Measurements from ENCODE around the gene SPHK2.
A peak's percentile ranks its signal among the peaks of the same experiment; 100 is the strongest.

Gene SPHK2

DNA sequence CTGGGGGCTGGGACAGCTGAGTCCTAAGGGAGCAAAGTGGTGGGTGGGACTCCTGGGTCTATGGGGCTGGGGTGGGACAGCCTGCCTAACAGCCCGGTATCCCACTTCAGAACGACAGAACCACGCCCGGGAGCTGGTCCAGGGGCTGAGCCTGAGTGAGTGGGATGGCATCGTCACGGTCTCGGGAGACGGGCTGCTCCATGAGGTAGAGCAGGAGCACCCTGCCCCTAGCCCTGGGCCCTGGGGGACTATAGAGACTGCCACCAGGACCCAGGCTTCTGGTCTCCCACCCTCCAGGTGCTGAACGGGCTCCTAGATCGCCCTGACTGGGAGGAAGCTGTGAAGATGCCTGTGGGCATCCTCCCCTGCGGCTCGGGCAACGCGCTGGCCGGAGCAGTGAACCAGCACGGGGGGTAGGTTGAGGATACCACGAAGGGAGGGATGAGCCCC lies 8.6 kb downstream of the SPHK2 start:
- Histone ChIP-seq H4K20me1 (ENCODE audit: insufficient read depth) (no peaks in the 10 kb centered on the region), H2AFZ (ENCODE audit: low read depth) (no peak overlapping the region), H3K4me3 (IDR thresholded peaks at IDR 0.05; ENCODE audit: insufficient read depth, low read depth, low read length) (no peak overlapping the region), H3K4me2 (peak overlapping the region; percentile 53; the same call in 1 of the 2 replicates), H3K4me1 (ENCODE audit: low read depth, poor library complexity, severe bottlenecking) (peaks cover 43% of the 10 kb centered on the region), H3K79me2 (ENCODE audit: insufficient read depth, low read depth) (peaks cover 5% of the 10 kb centered on the region; the same call in 1 of the 2 replicates), H3K36me3 (ENCODE audit: insufficient read depth) (no peaks in the 10 kb centered on the region), H3K27ac (no peak overlapping the region), H3K27me3 (ENCODE audit: insufficient read depth, low read depth) (no peaks in the 10 kb centered on the region), H3K9ac (no peak overlapping the region)
- TF ChIP-seq, protein P1, sequence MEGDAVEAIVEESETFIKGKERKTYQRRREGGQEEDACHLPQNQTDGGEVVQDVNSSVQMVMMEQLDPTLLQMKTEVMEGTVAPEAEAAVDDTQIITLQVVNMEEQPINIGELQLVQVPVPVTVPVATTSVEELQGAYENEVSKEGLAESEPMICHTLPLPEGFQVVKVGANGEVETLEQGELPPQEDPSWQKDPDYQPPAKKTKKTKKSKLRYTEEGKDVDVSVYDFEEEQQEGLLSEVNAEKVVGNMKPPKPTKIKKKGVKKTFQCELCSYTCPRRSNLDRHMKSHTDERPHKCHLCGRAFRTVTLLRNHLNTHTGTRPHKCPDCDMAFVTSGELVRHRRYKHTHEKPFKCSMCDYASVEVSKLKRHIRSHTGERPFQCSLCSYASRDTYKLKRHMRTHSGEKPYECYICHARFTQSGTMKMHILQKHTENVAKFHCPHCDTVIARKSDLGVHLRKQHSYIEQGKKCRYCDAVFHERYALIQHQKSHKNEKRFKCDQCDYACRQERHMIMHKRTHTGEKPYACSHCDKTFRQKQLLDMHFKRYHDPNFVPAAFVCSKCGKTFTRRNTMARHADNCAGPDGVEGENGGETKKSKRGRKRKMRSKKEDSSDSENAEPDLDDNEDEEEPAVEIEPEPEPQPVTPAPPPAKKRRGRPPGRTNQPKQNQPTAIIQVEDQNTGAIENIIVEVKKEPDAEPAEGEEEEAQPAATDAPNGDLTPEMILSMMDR (conservative IDR thresholded peaks at IDR 0.05; ENCODE audit: low read depth, low read length) = no peak

DNA sequence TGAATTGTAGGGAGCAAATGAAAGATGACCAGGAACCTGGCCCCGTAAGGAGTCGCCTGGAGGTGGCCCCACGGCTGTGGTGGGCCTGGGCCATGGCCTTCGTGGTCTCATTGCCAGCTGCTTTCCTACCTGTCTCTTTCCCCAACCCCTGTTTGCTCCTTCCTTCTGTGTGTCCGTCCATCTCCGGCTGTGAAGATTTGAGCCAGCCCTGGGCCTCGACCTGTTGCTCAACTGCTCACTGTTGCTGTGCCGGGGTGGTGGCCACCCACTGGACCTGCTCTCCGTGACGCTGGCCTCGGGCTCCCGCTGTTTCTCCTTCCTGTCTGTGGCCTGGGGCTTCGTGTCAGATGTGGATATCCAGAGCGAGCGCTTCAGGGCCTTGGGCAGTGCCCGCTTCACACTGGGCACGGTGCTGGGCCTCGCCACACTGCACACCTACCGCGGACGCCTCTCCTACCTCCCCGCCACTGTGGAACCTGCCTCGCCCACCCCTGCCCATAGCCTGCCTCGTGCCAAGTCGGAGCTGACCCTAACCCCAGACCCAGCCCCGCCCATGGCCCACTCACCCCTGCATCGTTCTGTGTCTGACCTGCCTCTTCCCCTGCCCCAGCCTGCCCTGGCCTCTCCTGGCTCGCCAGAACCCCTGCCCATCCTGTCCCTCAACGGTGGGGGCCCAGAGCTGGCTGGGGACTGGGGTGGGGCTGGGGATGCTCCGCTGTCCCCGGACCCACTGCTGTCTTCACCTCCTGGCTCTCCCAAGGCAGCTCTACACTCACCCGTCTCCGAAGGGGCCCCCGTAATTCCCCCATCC lies 9.4 kb downstream of the SPHK2 start:
- Histone ChIP-seq H3K4me2 (no peak overlapping the region), H3K36me3 (ENCODE audit: insufficient read depth) (no peaks in the 10 kb centered on the region), H3K4me3 (IDR thresholded peaks at IDR 0.05; ENCODE audit: insufficient read depth, low read depth, low read length) (no peak overlapping the region), H3K27me3 (ENCODE audit: insufficient read depth, low read depth) (no peaks in the 10 kb centered on the region), H3K4me1 (ENCODE audit: low read depth, poor library complexity, severe bottlenecking) (peaks cover 44% of the 10 kb centered on the region), H3K27ac (no peak overlapping the region), H4K20me1 (ENCODE audit: insufficient read depth) (no peaks in the 10 kb centered on the region), H3K9ac (no peak overlapping the region), H2AFZ (ENCODE audit: low read depth) (no peak overlapping the region), H3K79me2 (ENCODE audit: insufficient read depth, low read depth) (peaks cover 5% of the 10 kb centered on the region; the same call in 1 of the 2 replicates)
- TF ChIP-seq, protein P1 (conservative IDR thresholded peaks at IDR 0.05; ENCODE audit: low read depth, low read length) = no peak

DNA sequence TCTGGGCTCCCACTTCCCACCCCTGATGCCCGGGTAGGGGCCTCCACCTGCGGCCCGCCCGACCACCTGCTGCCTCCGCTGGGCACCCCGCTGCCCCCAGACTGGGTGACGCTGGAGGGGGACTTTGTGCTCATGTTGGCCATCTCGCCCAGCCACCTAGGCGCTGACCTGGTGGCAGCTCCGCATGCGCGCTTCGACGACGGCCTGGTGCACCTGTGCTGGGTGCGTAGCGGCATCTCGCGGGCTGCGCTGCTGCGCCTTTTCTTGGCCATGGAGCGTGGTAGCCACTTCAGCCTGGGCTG lies 9.9 kb downstream of the SPHK2 start:
- no peak overlapping the region for H3K27ac ChIP-seq
- TF ChIP-seq, protein P1 (conservative IDR thresholded peaks at IDR 0.05; ENCODE audit: low read depth, low read length) = no peak
- H3K4me3 ChIP-seq (IDR thresholded peaks at IDR 0.05; ENCODE audit: insufficient read depth, low read depth, low read length) = no peak overlapping the region
- no peaks in the 10 kb centered on the region for H4K20me1 ChIP-seq (ENCODE audit: insufficient read depth)
- no peak overlapping the region for H3K9ac ChIP-seq
- no peaks in the 10 kb centered on the region for H3K27me3 ChIP-seq (ENCODE audit: insufficient read depth, low read depth)
- H3K79me2 ChIP-seq (ENCODE audit: insufficient read depth, low read depth) = peaks cover 5% of the 10 kb centered on the region; the same call in 1 of the 2 replicates
- no peaks in the 10 kb centered on the region for H3K36me3 ChIP-seq (ENCODE audit: insufficient read depth)
- peaks cover 47% of the 10 kb centered on the region for H3K4me1 ChIP-seq (ENCODE audit: low read depth, poor library complexity, severe bottlenecking)
- H3K4me2 ChIP-seq = no peak overlapping the region
- no peak overlapping the region for H2AFZ ChIP-seq (ENCODE audit: low read depth)

DNA sequence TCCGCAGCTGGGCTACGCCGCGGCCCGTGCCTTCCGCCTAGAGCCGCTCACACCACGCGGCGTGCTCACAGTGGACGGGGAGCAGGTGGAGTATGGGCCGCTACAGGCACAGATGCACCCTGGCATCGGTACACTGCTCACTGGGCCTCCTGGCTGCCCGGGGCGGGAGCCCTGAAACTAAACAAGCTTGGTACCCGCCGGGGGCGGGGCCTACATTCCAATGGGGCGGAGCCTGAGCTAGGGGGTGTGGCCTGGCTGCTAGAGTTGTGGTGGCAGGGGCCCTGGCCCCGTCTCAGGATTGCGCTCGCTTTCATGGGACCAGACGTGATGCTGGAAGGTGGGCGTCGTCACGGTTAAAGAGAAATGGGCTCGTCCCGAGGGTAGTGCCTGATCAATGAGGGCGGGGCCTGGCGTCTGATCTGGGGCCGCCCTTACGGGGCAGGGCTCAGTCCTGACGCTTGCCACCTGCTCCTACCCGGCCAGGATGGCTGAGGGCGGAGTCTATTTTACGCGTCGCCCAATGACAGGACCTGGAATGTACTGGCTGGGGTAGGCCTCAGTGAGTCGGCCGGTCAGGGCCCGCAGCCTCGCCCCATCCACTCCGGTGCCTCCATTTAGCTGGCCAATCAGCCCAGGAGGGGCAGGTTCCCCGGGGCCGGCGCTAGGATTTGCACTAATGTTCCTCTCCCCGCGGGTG lies 10.4 kb downstream of the SPHK2 start:
- H3K4me1 ChIP-seq (ENCODE audit: low read depth, poor library complexity, severe bottlenecking) = peaks cover 48% of the 10 kb centered on the region
- no peak overlapping the region for H3K27ac ChIP-seq
- no peak overlapping the region for H3K9ac ChIP-seq
- no peak overlapping the region for H3K4me3 ChIP-seq (IDR thresholded peaks at IDR 0.05; ENCODE audit: insufficient read depth, low read depth, low read length)
- TF ChIP-seq, protein P1 (conservative IDR thresholded peaks at IDR 0.05; ENCODE audit: low read depth, low read length) = no peak
- no peaks in the 10 kb centered on the region for H4K20me1 ChIP-seq (ENCODE audit: insufficient read depth)
- no peak overlapping the region for H2AFZ ChIP-seq (ENCODE audit: low read depth)
- H3K4me2 ChIP-seq = no peak overlapping the region
- peaks cover 5% of the 10 kb centered on the region; the same call in 1 of the 2 replicates for H3K79me2 ChIP-seq (ENCODE audit: insufficient read depth, low read depth)
- H3K36me3 ChIP-seq (ENCODE audit: insufficient read depth) = no peaks in the 10 kb centered on the region
- no peaks in the 10 kb centered on the region for H3K27me3 ChIP-seq (ENCODE audit: insufficient read depth, low read depth)
